ENCODE data around the gene ERI3.
"Not testable (repeated sequence)": the region's sequence is repeated elsewhere in the genome, so short reads cannot be mapped to it uniquely, and the experiment has no call there.

Gene ERI3

DNA sequence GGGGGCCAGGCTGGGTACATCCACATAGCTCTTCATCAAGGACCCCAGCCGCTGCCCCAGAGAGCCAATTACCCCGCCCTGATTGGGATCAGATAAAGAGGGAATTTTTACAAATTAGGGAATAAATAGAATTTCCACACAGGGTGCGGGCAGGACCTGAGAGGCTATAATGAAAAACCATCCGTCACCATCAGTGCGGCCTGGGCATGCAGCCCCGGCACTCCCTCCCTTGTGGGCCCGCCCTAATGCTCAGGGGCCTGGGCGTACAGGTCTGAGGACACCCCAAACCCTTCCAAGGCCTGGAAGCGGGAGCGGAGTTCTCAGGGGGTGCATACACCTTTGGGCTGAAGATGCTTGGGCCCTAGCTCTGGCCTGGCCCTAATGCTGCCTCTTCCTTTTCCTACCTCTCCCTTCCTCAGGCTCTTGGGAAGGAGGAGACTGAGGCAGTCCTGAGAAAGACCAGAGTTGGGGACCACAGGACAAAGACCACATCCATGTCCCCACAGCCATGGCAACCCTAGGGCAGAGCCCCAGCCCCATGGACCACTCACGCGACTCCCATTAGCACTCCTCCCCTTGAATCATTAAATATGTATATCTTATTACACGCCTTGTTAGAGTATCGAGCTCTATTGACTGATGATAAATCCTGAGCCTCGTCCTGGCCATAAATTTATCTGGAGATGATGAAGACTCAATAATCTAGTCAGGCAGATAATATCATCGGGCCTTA is 125.5 kb downstream of the ERI3 start:
- DNase-seq, result no peak

DNA sequence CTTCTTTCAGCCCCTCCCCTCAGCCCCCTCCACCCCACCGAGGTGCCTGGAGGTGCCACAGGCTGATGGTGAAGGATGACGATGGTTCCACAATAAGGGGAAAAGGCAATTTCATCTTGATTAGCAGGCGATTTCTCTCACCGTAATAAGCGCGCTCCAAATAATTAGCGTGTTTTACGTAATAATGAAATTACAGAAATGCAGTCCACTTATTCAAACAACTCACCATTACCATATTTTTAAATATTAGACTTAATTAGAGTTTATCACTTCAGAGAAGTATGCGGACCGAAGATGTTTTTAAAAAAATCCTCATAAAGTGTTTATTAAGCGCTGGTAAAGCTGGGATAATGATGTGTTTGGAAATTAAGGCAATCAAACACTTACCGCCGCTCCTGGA is 126.8 kb downstream of the ERI3 start:
- DNase-seq, result no peak

DNA sequence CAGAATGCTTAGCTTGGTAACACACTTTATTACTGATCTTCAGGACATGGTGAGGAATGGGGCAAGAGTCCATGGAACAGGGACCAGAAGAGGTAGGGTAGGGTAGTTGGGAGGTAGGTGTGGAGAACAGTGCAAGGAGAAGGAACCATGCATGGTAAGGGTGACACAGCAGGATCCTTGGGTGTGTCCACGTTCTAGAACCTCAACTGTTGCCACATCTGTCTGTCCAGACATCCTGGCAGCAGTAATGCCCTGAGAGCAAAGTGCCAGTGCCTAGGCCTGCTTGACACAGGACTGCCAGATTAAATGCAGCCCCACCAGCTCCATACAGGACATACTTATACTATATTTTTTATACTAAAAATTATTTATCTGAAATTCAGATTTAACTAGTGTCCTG is 127.8 kb downstream of the ERI3 start:
- no peak for DNase-seq

DNA sequence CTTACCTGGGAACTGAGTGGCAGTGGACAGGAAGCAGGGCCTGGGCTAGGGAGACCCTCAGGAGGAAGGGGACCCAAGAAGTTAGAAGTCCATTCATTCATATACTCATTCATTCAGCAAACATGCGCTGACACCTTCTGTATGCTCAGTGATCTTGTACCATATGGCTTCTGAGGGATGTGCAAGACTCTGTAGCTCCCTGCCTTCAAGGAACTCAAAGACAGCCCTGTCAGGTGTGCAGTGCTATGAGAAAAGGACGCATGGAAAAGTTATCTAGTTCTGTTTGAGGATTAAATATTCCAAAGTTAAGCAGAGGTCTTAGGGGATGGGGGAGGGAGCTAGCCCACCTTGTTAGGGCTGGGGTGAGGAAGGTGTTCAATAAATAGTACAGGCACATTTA is 129.3 kb downstream of the ERI3 start:
- DNase-seq, result no peak

- no peak for DNase-seq
Measured at GRCh38 chr1:44223187-44223610, 131.9 kb downstream of the ERI3 start.

DNA sequence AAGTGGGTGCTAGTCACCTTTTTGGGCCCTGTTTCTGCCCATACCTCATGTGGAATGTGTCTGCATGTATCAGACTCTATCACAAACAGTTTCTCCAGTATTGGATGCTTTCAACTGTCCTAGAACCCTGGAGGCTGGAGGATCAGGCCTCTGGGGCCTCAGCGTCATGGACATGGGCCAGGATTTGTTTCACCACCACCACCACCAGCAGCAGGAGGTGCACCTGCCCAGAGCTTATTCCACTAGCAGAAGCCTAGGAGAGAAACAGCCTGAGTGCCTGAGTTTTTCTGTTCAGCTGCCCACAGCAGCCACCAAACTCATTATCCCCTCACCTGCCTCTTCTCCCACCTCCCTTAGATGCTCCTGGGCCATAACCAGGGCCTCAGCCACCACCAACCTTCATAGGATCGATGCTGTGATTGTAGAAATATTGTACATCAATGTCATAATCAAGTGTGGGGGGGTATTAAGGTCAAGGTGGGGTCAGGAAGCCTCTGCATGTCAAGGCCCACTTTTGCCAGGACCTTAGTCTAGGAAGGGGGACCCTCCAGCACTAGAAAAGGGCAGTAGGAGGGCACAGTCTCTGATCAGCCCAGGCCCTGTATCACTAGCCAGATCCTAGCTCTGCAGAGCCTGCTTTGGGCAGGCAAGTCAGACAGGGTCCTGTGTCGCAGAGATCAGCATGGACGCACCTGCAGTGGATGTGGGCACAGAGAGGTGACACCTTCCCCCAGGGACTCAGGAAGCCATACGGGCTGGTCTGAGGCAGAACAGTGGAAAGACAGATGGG is 132.5 kb downstream of the ERI3 start:
- no peak for DNase-seq

- no peak for DNase-seq
Measured at GRCh38 chr1:44221769-44222168, 133.3 kb downstream of the ERI3 start.

GRCh38 chr1:44220755-44221154 is 134.3 kb downstream of the ERI3 start:
- no peak for DNase-seq

GRCh38 chr1:44220001-44220751 is 134.9 kb downstream of the ERI3 start:
- DNase-seq, result no peak

- no peak for DNase-seq
Measured at GRCh38 chr1:44219301-44219626, 135.8 kb downstream of the ERI3 start.

DNA sequence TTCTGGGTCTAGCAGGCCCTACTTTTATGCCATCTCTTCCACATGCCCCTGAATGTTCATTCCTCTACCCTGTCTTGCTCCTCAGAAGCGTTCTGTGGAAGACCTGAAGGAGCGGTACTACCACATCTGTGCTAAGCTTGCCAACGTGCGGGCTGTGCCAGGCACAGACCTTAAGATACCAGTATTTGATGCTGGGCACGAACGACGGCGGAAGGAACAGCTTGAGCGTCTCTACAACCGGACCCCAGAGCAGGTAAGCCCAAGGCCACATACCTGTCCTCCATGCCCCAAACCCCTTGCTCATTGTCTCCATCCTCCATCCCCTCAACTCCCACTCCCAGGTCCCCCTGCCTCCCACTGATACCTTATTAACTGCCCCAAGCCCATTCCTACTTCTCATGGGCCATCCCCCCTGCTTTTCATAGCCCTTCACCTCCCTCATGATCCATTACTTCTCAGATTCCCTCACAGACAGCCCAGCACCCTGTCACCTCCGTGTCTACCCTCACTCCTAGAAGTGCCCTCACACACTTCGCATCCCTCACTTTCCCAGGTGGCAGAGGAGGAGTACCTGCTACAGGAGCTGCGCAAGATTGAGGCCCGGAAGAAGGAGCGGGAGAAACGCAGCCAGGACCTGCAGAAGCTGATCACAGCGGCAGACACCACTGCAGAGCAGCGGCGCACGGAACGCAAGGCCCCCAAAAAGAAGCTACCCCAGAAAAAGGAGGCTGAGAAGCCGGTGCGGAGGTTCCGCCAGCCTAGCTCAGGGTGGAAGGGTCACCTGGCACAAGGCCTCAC is 136.4 kb downstream of the ERI3 start:
- no peak for DNase-seq

GRCh38 chr1:44217809-44218410 is 137.1 kb downstream of the ERI3 start:
- peak; percentile 76 for DNase-seq

DNA sequence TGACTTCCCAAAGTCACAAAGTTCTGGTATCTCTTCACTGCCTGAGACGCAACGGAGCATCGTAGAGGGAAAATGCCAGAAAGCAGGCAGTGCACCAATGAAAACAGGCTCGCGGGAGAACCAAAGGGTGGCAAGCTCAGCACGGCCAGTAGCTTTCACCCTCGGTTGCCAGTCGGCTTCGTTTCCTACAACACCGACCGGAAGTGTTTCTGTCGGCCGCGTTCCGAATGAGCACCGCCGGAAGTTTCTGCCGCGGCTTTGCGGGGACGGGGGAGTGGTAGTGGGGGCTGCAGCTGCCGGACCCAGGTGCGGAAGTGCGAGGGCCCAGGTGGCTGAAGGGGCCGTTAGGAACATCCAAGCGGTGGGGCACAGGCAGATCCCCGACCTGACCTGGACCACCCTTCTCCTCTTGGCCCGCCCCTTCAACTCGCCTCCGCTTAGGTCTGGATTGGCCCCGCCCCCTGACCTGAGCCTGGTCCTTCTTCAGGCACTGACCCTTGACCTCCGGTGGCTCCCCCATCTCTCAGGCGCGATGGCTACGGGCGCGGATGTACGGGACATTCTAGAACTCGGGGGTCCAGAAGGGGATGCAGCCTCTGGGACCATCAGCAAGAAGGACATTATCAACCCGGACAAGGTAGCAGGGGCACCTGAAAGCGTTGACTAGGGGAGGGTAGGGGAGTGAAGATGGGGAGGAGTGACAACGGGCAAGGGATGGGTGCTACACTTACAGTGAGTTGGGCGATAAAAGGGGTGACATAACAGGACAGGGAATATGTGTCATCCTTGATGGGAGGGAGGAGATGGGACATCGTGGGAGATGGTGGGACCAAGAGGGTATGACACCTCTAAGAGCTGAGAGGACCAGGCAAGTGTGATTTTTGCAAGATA is 141.6 kb downstream of the ERI3 start, which contains the start of gene DMAP1:
Gene DMAP1, plus strand, starts transcription at position 250 of the 891 bp plus-strand sequence. Its CDS starts 283 bp downstream, at position 533.
- peak; percentile 80 for DNase-seq

- DNase-seq, result peak; percentile 28
Measured at GRCh38 chr1:44212355-44213221, 142.5 kb downstream of the ERI3 start.

DNA sequence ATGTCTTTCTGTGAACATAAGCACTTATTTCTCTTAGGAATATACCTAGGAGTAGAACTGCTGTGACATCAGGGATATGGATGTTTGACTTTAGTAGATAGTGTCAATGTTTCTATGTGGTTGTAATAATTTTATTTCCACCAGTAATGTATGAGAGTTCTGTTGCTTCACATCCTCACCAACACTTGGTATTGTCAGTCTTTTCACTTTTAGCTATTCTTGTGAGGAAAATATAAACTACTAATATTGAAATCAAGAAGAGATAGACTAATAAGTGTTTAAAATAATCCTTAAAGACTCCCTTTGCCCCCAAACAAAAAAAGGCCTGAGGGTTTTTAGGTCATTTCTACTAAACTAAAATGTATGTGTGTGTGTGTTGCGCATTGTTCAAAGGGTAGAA is 144.5 kb downstream of the ERI3 start:
- no peak for DNase-seq

DNA sequence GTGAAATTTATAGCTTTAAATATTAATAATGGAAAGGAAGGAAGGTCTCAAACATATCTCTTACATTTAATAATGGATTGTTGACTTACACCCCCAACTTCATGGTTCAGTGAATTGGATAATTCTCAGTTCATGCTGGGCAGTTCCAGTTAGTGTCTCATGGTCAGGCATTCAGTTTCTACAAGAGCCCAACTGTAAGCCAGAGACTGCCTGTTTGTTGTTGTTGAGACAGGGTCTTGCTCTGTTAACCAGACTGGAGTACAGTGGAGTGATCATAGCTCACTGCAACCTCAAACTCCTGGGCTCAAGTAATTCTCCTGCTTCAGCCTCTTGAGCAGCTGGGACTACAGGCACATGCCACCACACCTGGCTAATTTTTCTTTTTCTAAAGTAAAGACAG is 146.8 kb downstream of the ERI3 start:
- no peak for DNase-seq

- DNase-seq, result not testable (repeated sequence)
Measured at GRCh38 chr1:44206545-44206944, 148.5 kb downstream of the ERI3 start.

GRCh38 chr1:44200336-44200735 is 154.7 kb downstream of the ERI3 start:
- no peak for DNase-seq

DNA sequence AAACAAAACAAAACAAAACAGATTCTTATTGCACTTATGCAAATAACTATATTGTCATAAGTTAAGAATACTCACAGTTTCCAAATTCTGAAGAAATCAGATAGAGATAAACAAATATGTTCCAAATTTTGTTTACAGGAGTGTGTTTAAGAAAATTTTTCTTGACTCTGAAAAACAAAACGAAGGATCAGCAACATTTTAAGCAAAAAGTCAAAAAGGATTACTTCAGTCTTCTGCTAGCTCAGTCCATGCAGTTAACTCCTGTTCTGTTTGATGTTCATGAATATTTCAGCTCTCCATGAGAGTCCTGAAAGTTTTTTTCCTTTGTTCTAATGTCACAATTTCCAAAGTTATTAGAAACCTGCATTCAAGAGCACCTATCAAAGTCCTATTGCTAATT is 180.4 kb downstream of the ERI3 start:
- DNase-seq, result no peak

Measured in activated naive CD4-positive, alpha-beta T cell treated with anti-CD3 and anti-CD28 coated beads, Interleukin-2, amount 50 U/mL, for 16 hours (primary cell).